ENCODE data around the gene TPO.

GRCh38 chr2:1553671-1554295 is 140.5 kb downstream of the TPO start:
- TF ChIP-seq CTCF (IDR thresholded peaks at IDR 0.05) (no peak), POLR2A (IDR thresholded peaks at IDR 0.05) (no peak)

All from suprapubic skin (tissue), 3 donors.